Activated CD8-positive, alpha-beta memory T cell treated with anti-CD3 and anti-CD28 coated beads, Interleukin-2, amount 10 ng/mL, durations not matched to agents 7 days and 5 days (primary cell): ENCODE measurements around the gene AHCYL1. TPM values are rescaled to one million over a fixed set of nuclear protein-coding genes. Genes with fewer than 3 reads are reported as not detected.

Source experiments
- ATAC-seq: fragments of 150-1000 bp; cut with Tn5 transposase; one replicate; pipeline ENCODE4 v1.10.0; 2021; ENCODE audit warnings: moderate library complexity
- CTCF ChIA-PET: fragments of 350-600 bp; sonication (Branson Sonifier 250); formaldehyde crosslinking; loops from one replicate; lab custom pipeline; 2021; ENCODE audit warnings: antibody characterized with exemption; lab: Charles Lee
- DNase-seq: peaks from one replicate; pipeline ENCODE4 v3.0.0-alpha.2; 2020
- H3K27ac Mint-ChIP-seq: one replicate; pipeline ENCODE4 v1.8.0; 2021; ENCODE audit warnings: mild to moderate bottlenecking, mixed read lengths
- H3K27me3 Mint-ChIP-seq: one replicate; pipeline ENCODE4 v1.8.0; 2021; ENCODE audit warnings: mixed read lengths
- H3K36me3 Mint-ChIP-seq: one replicate; pipeline ENCODE4 v1.8.0; 2021; ENCODE audit warnings: mild to moderate bottlenecking, mixed read lengths
- H3K4me1 Mint-ChIP-seq: one replicate; pipeline ENCODE4 v1.8.0; 2021; ENCODE audit warnings: mixed read lengths
- H3K4me3 Mint-ChIP-seq: one replicate; pipeline ENCODE4 v1.8.0; 2021; ENCODE audit warnings: mild to moderate bottlenecking, moderate library complexity, mixed read lengths
- H3K9me3 Mint-ChIP-seq: one replicate; pipeline ENCODE4 v1.8.0; 2022; ENCODE audit warnings: low read depth, mixed read lengths
- total RNA-seq, 2 experiments: library from RNA; stranded (reverse); gene quantifications; one replicate each; pipeline ENCODE4 v1.2.3, GENCODE V29; 2021

AHCYL1 gene
- total RNA-seq, 2 experiments from 2014 or later, result 67.6 to 70.0 TPM

GRCh38 chr1:109978761-109979488, 5.6 kb upstream of the AHCYL1 start:
- peaks cover 8% of the 10 kb centered on the region for H3K4me1 Mint-ChIP-seq
- CTCF ChIA-PET, result interaction anchor here (1.1 to 14.5 kb wide), 5 partner anchors 20 to 446 kb away, joined by 3 to 790 read pairs (median 4); no protein-coding TSS in a partner anchor
- no peaks in the 10 kb centered on the region for H3K9me3 Mint-ChIP-seq
- no peaks in the 10 kb centered on the region for H3K36me3 Mint-ChIP-seq
- DNase-seq, result no peak
- no peak for ATAC-seq
- no peak overlapping the region for H3K4me3 Mint-ChIP-seq
- no peak overlapping the region for H3K27ac Mint-ChIP-seq
- H3K27me3 Mint-ChIP-seq, result peaks cover 4% of the 10 kb centered on the region

GRCh38 chr1:109979489-109980091, 5.0 kb upstream of the AHCYL1 start:
- DNase-seq (no peak), ATAC-seq (no peak)
- Mint-ChIP-seq H3K9me3 (no peaks in the 10 kb centered on the region), H3K27me3 (no peaks in the 10 kb centered on the region), H3K4me1 (peaks cover 11% of the 10 kb centered on the region), H3K27ac (no peak overlapping the region), H3K36me3 (no peaks in the 10 kb centered on the region), H3K4me3 (no peak overlapping the region)
- CTCF ChIA-PET, result interaction anchor here (0.8 to 14.5 kb wide), 5 partner anchors 20 to 446 kb away, joined by 3 to 790 read pairs (median 3); no protein-coding TSS in a partner anchor

- DNase-seq (no peak), ATAC-seq (no peak)
- H3K9me3 Mint-ChIP-seq, result no peaks in the 10 kb centered on the region
- peaks cover 12% of the 10 kb centered on the region for H3K4me1 Mint-ChIP-seq
- H3K27ac Mint-ChIP-seq, result no peak overlapping the region
- H3K27me3 Mint-ChIP-seq, result no peaks in the 10 kb centered on the region
- H3K4me3 Mint-ChIP-seq, result no peak overlapping the region
- CTCF ChIA-PET, result interaction anchor here (0.8 to 14.5 kb wide), 10 partner anchors 21 to 447 kb away, joined by 3 to 790 read pairs (median 4); no protein-coding TSS in a partner anchor
- no peaks in the 10 kb centered on the region for H3K36me3 Mint-ChIP-seq
These were observed 4.1 kb upstream of the AHCYL1 start for GRCh38 chr1:109980324-109981003.

- Mint-ChIP-seq H3K27me3 (no peaks in the 10 kb centered on the region), H3K36me3 (no peaks in the 10 kb centered on the region), H3K27ac (no peak overlapping the region), H3K4me1 (peaks cover 17% of the 10 kb centered on the region), H3K4me3 (no peak overlapping the region), H3K9me3 (no peaks in the 10 kb centered on the region)
- ATAC-seq (no peak), DNase-seq (no peak)
- CTCF ChIA-PET, result interaction anchor here (0.9 to 14.5 kb wide), 7 partner anchors 57 to 343 kb away, joined by 3 to 790 read pairs (median 4); no protein-coding TSS in a partner anchor
These were observed 3.6 kb upstream of the AHCYL1 start for GRCh38 chr1:109981004-109981335.

- no peak for DNase-seq
- no peak for ATAC-seq
- Mint-ChIP-seq H3K4me3 (no peak overlapping the region), H3K4me1 (peaks cover 40% of the 10 kb centered on the region), H3K36me3 (peaks cover 10% of the 10 kb centered on the region), H3K9me3 (no peaks in the 10 kb centered on the region), H3K27ac (peak overlapping the region; percentile 66), H3K27me3 (no peaks in the 10 kb centered on the region)
- CTCF ChIA-PET, result interaction anchor here (0.8 to 14.5 kb wide), 58 partner anchors 9 to 558 kb away, joined by 3 to 790 read pairs (median 6); partner anchors contain the start of genes AMPD2, GNAT2, PSMA5 and STRIP1
These were observed 980 bp upstream of the AHCYL1 start for GRCh38 chr1:109983380-109984189.

- no peak for ATAC-seq
- no peaks in the 10 kb centered on the region for H3K9me3 Mint-ChIP-seq
- peak overlapping the region; percentile 98 for H3K27ac Mint-ChIP-seq
- H3K36me3 Mint-ChIP-seq, result peaks cover 10% of the 10 kb centered on the region
- no peak for DNase-seq
- no peaks in the 10 kb centered on the region for H3K27me3 Mint-ChIP-seq
- H3K4me3 Mint-ChIP-seq, result peak overlapping the region; percentile 99
- H3K4me1 Mint-ChIP-seq, result peaks cover 43% of the 10 kb centered on the region
- CTCF ChIA-PET, result interaction anchor here (0.7 to 14.5 kb wide), 70 partner anchors 9 to 558 kb away, joined by 3 to 790 read pairs (median 6); partner anchors contain the start of genes AMPD2, GNAT2, PSMA5 and STRIP1
These were observed 442 bp upstream of the AHCYL1 start for GRCh38 chr1:109984190-109984455.

- H3K9me3 Mint-ChIP-seq, result no peaks in the 10 kb centered on the region
- CTCF ChIA-PET, result interaction anchor here (0.7 to 14.5 kb wide), 50 partner anchors 7 to 493 kb away, joined by 3 to 790 read pairs (median 7); partner anchors contain the start of genes AMPD2, EPS8L3, GNAI3 and GNAT2
- H3K27me3 Mint-ChIP-seq, result no peaks in the 10 kb centered on the region
- H3K27ac Mint-ChIP-seq, result peak overlapping the region; percentile 98
- no peak for DNase-seq
- H3K36me3 Mint-ChIP-seq, result peaks cover 16% of the 10 kb centered on the region
- no peak for ATAC-seq
- H3K4me3 Mint-ChIP-seq, result peak overlapping the region; percentile 99
- H3K4me1 Mint-ChIP-seq, result peaks cover 49% of the 10 kb centered on the region
These were observed 885 bp downstream of the AHCYL1 start for GRCh38 chr1:109985247-109986053.

GRCh38 chr1:109986054-109986444, 1.5 kb downstream of the AHCYL1 start:
- peaks cover 18% of the 10 kb centered on the region for H3K36me3 Mint-ChIP-seq
- ATAC-seq (no peak), DNase-seq (no peak)
- CTCF ChIA-PET, result interaction anchor here (0.9 to 14.5 kb wide), 16 partner anchors 12 to 440 kb away, joined by 3 to 790 read pairs (median 21); partner anchors contain the start of gene STRIP1
- H3K4me3 Mint-ChIP-seq, result peak overlapping the region; percentile 99
- H3K27me3 Mint-ChIP-seq, result no peaks in the 10 kb centered on the region
- H3K4me1 Mint-ChIP-seq, result peaks cover 47% of the 10 kb centered on the region
- no peaks in the 10 kb centered on the region for H3K9me3 Mint-ChIP-seq
- no peak overlapping the region for H3K27ac Mint-ChIP-seq

- Mint-ChIP-seq H3K9me3 (no peaks in the 10 kb centered on the region), H3K27me3 (no peaks in the 10 kb centered on the region), H3K36me3 (peaks cover 24% of the 10 kb centered on the region), H3K4me1 (peaks cover 51% of the 10 kb centered on the region), H3K4me3 (no peak overlapping the region), H3K27ac (no peak overlapping the region)
- ATAC-seq, result no peak
- no peak for DNase-seq
- CTCF ChIA-PET, result interaction anchor here (0.9 to 14.5 kb wide), 3 partner anchors 8 to 347 kb away, joined by 3 to 790 read pairs (median 137); no protein-coding TSS in a partner anchor
These were observed 3.9 kb downstream of the AHCYL1 start for GRCh38 chr1:109988349-109988914.

GRCh38 chr1:109989506-109990301, 5.1 kb downstream of the AHCYL1 start:
- CTCF ChIA-PET, result interaction anchor here (1.2 to 14.5 kb wide), 3 partner anchors 210 to 348 kb away, joined by 4 to 790 read pairs (median 137); no protein-coding TSS in a partner anchor
- Mint-ChIP-seq H3K27ac (no peak overlapping the region), H3K4me3 (no peak overlapping the region), H3K9me3 (no peaks in the 10 kb centered on the region), H3K4me1 (peaks cover 50% of the 10 kb centered on the region), H3K27me3 (no peaks in the 10 kb centered on the region), H3K36me3 (peaks cover 24% of the 10 kb centered on the region)
- no peak for DNase-seq
- no peak for ATAC-seq

GRCh38 chr1:109990302-109990653, 5.7 kb downstream of the AHCYL1 start:
- Mint-ChIP-seq H3K36me3 (peaks cover 24% of the 10 kb centered on the region), H3K4me1 (peaks cover 50% of the 10 kb centered on the region), H3K27ac (no peak overlapping the region), H3K27me3 (no peaks in the 10 kb centered on the region), H3K4me3 (no peak overlapping the region), H3K9me3 (no peaks in the 10 kb centered on the region)
- DNase-seq, result no peak
- no peak for ATAC-seq
- CTCF ChIA-PET, result interaction anchor here (0.7 to 1.2 kb wide), 3 partner anchors 200 to 350 kb away, joined by 3 to 4 read pairs (median 3); no protein-coding TSS in a partner anchor
